ENCODE data around the gene SRL.

DNA sequence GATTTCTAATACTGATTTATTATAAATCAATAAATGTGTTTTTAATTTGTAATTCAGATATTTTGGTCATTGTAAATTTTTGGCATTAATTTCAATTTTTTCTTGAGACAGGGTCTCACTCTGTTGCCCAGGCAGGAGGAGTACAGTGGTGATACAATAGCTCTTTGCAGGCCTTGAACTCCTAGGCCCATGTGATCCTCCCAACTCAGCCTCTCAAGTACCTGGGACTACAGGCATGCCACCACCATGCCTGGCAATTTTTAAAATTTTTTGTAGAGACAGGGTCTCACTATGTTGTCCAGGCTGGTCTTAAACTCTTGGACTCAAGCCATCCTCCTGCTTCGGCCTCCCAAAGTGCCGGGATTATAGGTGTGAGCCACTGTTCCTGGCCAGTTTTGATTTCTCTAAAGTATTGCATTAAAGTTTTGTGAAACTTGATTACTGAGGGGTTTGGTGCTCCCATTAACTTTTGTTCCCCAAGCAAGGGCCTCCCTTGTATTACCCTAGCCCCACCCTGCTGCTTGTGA is 36.2 kb upstream of the SRL start:
- TF ChIP-seq, protein P1, sequence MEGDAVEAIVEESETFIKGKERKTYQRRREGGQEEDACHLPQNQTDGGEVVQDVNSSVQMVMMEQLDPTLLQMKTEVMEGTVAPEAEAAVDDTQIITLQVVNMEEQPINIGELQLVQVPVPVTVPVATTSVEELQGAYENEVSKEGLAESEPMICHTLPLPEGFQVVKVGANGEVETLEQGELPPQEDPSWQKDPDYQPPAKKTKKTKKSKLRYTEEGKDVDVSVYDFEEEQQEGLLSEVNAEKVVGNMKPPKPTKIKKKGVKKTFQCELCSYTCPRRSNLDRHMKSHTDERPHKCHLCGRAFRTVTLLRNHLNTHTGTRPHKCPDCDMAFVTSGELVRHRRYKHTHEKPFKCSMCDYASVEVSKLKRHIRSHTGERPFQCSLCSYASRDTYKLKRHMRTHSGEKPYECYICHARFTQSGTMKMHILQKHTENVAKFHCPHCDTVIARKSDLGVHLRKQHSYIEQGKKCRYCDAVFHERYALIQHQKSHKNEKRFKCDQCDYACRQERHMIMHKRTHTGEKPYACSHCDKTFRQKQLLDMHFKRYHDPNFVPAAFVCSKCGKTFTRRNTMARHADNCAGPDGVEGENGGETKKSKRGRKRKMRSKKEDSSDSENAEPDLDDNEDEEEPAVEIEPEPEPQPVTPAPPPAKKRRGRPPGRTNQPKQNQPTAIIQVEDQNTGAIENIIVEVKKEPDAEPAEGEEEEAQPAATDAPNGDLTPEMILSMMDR (conservative IDR thresholded peaks at IDR 0.05; ENCODE audit: low read depth, low read length), result no peak
- TF ChIP-seq MAFK (IDR thresholded peaks at IDR 0.05; ENCODE audit: low read depth, low read length) (no peak), CEBPB (IDR thresholded peaks at IDR 0.05; ENCODE audit: low read depth, low read length) (no peak), RAD21 (IDR thresholded peaks at IDR 0.05; ENCODE audit: low read length) (no peak)
